GM21619 (cell line): ENCODE measurements around the gene MTMR10.

Source experiments
- ATAC-seq: cut with Tn5 transposase; IDR thresholded peaks from one replicate; pipeline ENCODE4 v1.9.1; 2021; ENCODE audit not compliant: unreplicated experiment

The MTMR10 gene

GRCh38 chr15:30922480-30923311, 68.7 kb downstream of the MTMR10 start:
- ATAC-seq = no peak

- no peak for ATAC-seq
These were observed 69.5 kb downstream of the MTMR10 start for GRCh38 chr15:30921781-30922479.

- ATAC-seq = no peak
These were observed 70.3 kb downstream of the MTMR10 start for GRCh38 chr15:30921106-30921505.

- ATAC-seq = no peak
These were observed 71.4 kb downstream of the MTMR10 start for GRCh38 chr15:30919877-30920550.

- ATAC-seq = no peak
These were observed 73.1 kb downstream of the MTMR10 start for GRCh38 chr15:30918366-30918765.

- ATAC-seq = no peak
These were observed 73.8 kb downstream of the MTMR10 start for GRCh38 chr15:30917675-30918074.

GRCh38 chr15:30917013-30917412, 74.4 kb downstream of the MTMR10 start:
- no peak for ATAC-seq

GRCh38 chr15:30913761-30914160, 77.7 kb downstream of the MTMR10 start:
- ATAC-seq = no peak

GRCh38 chr15:30906366-30906765, 85.1 kb downstream of the MTMR10 start:
- no peak for ATAC-seq

GRCh38 chr15:30905821-30906220, 85.6 kb downstream of the MTMR10 start:
- no peak for ATAC-seq

- no peak for ATAC-seq
These were observed 86.6 kb downstream of the MTMR10 start for GRCh38 chr15:30904812-30905211.

GRCh38 chr15:30903497-30904187, 87.8 kb downstream of the MTMR10 start, which contains the start of gene FAN1:
Gene FAN1, plus strand, starts transcription at chr15:30903915. Its CDS starts 749 bp downstream, at chr15:30904664.
- peak; percentile 92 for ATAC-seq

- no peak for ATAC-seq
These were observed 89.5 kb downstream of the MTMR10 start for GRCh38 chr15:30901889-30902288.

- ATAC-seq = no peak
These were observed 95.2 kb downstream of the MTMR10 start for GRCh38 chr15:30896211-30896606.

- ATAC-seq = no peak
These were observed 95.8 kb downstream of the MTMR10 start for GRCh38 chr15:30895461-30896210.

GRCh38 chr15:30889196-30889595, 102.2 kb downstream of the MTMR10 start:
- ATAC-seq = no peak
